Stimulated activated memory B cell treated with anti-CD40 and anti-IgM and Interleukin-4, amounts not matched to agents 10 μg/mL and 1 μg/mL and 100 μg/mL, for 72 hours (primary cell): ENCODE measurements around the gene BCAR3.
A peak's percentile ranks its signal among the peaks of the same experiment; 100 is the strongest.
"Not testable (repeated sequence)": the region's sequence is repeated elsewhere in the genome, so short reads cannot be mapped to it uniquely, and the experiment has no call there.

Experiments
- ATAC-seq: fragments of 150-1000 bp; cut with Tn5 transposase; 2 replicates; pipeline ENCODE4 v1.10.0; 2021
- H3K27ac Mint-ChIP-seq: one replicate; pipeline ENCODE4 v1.8.0; 2022; ENCODE audit warnings: mild to moderate bottlenecking, mixed read lengths
- H3K27me3 Mint-ChIP-seq: one replicate; pipeline ENCODE4 v1.8.0; 2022; ENCODE audit warnings: mixed read lengths
- H3K36me3 Mint-ChIP-seq: one replicate; pipeline ENCODE4 v1.8.0; 2022; ENCODE audit warnings: mixed read lengths
- H3K4me1 Mint-ChIP-seq: one replicate; pipeline ENCODE4 v1.8.0; 2022; ENCODE audit warnings: mixed read lengths
- H3K4me3 Mint-ChIP-seq: one replicate; pipeline ENCODE4 v1.8.0; 2022; ENCODE audit warnings: mild to moderate bottlenecking, moderate library complexity, mixed read lengths
- H3K9me3 Mint-ChIP-seq: one replicate; pipeline ENCODE4 v1.8.0; 2022; ENCODE audit warnings: mixed read lengths

BCAR3 gene

DNA sequence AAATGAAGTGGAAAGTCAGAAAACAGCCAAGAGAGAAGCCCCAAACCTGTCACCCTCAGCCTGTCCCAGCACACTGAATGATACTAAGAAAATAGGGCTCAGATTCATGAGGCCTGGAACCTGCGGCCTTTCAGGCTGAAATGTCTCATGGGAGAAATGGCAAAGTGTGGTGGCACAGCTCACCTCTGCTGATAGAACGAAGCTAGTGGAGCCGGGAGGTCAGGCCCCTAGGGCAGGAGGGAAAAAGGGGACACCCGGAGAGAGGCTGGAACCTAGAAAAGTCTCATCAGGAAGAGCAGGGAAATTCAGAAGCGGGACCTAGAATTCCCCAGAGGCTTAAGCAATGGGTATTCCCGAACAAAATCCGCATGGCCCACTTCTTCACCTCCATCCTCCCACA, 107.1 kb downstream of the BCAR3 start:
- no peaks in the 10 kb centered on the region for H3K27me3 Mint-ChIP-seq
- no peaks in the 10 kb centered on the region for H3K9me3 Mint-ChIP-seq
- H3K27ac Mint-ChIP-seq: peak overlapping the region; percentile 75
- peaks cover 73% of the 10 kb centered on the region for H3K36me3 Mint-ChIP-seq
- no peak for ATAC-seq
- no peaks in the 10 kb centered on the region for H3K4me1 Mint-ChIP-seq
- no peak overlapping the region for H3K4me3 Mint-ChIP-seq

DNA sequence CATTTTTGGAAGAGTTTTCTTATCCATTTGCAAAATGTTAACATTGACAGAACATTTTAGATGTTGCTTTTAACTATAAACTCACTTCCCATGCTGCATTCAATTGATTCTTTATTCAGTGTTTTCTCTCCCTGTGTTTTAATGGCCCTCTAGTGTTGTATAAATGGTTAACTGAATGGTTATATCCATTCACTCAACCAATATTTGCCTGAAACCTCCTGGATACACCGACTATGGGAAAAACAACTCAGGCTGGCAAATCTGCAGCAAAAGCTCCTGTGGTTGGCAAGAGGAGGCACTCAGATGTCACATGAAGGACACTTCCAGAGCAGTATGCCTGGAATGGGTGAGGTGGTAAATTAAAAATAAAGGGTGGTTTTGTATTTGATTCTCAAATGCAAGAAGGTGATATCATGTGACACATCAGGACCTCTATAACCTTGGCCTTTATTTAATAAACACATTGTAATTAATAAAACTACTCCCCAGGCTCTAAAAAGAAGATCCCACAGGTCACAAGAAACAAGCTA, 107.6 kb downstream of the BCAR3 start:
- H3K27ac Mint-ChIP-seq: peak overlapping the region; percentile 75

DNA sequence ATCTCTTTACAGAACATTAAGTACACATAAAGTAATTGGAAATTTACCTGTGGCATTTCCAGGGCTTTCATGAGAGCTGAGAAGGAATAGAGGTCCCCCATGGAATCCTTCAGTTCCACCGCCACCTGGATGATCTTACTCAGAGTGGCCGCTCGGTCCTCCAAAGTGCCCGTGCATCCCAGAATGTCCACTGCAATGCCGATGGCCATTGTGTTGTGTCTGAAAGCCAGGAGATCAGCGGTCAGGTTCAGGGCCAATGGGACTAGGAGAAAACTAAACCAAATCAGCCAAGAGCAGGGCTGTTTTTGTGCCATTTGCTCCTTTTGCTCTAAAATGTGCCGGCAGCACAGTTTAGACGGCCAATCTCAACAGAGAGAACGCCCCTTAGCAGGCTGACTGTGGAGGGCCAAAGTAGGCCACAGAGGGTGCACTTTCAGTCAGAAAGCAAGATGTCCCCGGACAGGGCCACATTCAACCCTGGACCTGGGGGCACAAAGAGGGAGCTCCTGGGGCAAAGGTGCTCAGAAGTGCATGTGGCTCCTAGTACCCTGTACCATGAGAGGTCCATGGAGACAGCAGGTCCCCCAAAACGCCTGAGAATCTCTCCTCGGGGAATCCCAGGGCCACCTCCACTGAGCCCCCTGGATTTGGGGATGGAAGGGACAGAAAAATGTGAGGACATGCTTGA, 109.9 kb downstream of the BCAR3 start:
- H3K4me1 Mint-ChIP-seq: no peaks in the 10 kb centered on the region
- H3K36me3 Mint-ChIP-seq: peaks cover 74% of the 10 kb centered on the region
- no peaks in the 10 kb centered on the region for H3K27me3 Mint-ChIP-seq
- H3K27ac Mint-ChIP-seq: no peak overlapping the region
- no peak for ATAC-seq
- H3K4me3 Mint-ChIP-seq: no peak overlapping the region
- no peaks in the 10 kb centered on the region for H3K9me3 Mint-ChIP-seq

More for the DNA sequence above, 107.6 kb downstream of the BCAR3 start:
- no peaks in the 10 kb centered on the region for H3K9me3 Mint-ChIP-seq
- peaks cover 72% of the 10 kb centered on the region for H3K36me3 Mint-ChIP-seq
- H3K27me3 Mint-ChIP-seq: no peaks in the 10 kb centered on the region
- no peaks in the 10 kb centered on the region for H3K4me1 Mint-ChIP-seq
- ATAC-seq: no peak
- H3K4me3 Mint-ChIP-seq: no peak overlapping the region

DNA sequence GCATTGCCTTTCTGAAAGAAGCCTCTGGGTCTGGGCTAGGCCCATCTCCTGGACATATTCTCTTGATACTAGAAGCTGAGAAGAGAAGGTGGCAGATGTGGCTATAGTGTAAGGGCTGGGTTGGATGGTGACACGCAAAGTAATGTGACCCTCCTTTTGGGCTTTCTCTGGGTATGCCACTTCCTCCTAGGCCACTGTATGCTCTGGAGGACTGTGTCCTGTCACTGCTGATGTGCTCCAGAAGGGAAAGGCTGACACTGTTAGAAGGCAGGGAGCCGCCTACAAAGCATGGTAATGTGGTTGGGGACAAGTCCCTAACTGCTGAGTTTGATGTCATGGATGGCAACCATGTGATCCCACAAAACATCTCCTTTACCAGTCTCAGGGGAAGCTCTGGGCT, 112.1 kb downstream of the BCAR3 start:
- no peaks in the 10 kb centered on the region for H3K27me3 Mint-ChIP-seq
- no peak overlapping the region for H3K27ac Mint-ChIP-seq
- H3K9me3 Mint-ChIP-seq: no peaks in the 10 kb centered on the region
- H3K4me3 Mint-ChIP-seq: no peak overlapping the region
- H3K36me3 Mint-ChIP-seq: peaks cover 77% of the 10 kb centered on the region
- no peaks in the 10 kb centered on the region for H3K4me1 Mint-ChIP-seq
- ATAC-seq: no peak

DNA sequence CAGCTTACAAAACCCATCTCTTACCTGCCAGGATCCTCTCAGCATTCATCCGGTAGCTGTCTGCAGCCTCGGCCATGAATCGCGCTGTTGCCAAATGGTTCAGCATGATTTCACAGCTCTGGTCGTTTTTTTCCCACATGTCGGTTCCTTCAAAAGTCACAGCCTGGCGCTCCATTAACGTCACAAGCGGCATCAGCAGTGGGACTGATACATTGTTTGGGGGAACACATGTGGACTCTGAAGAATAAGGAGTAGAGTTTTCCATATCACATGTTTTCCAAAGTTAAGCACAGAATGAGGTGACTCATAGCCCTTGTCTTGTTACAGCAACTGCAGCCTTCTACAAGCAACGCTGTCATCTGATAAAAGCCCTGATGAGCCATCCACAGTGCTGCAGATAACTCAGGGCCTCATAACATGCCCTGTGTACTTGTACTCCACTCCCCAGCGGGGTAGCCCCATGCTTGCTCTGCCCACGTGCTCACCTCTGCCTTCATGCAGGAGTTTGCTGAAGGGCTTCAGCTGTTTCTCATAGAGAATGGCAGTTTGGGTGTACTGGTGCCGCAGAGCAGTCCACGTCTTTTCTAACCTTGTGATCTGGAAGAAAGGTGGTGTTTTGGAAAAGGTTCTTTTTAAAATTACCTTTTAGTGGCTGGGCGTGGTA, 114.2 kb downstream of the BCAR3 start:
- peaks cover 65% of the 10 kb centered on the region for H3K36me3 Mint-ChIP-seq
- H3K4me1 Mint-ChIP-seq: no peaks in the 10 kb centered on the region
- no peak overlapping the region for H3K27ac Mint-ChIP-seq
- no peaks in the 10 kb centered on the region for H3K9me3 Mint-ChIP-seq
- H3K4me3 Mint-ChIP-seq: no peak overlapping the region
- no peaks in the 10 kb centered on the region for H3K27me3 Mint-ChIP-seq
- no peak for ATAC-seq

DNA sequence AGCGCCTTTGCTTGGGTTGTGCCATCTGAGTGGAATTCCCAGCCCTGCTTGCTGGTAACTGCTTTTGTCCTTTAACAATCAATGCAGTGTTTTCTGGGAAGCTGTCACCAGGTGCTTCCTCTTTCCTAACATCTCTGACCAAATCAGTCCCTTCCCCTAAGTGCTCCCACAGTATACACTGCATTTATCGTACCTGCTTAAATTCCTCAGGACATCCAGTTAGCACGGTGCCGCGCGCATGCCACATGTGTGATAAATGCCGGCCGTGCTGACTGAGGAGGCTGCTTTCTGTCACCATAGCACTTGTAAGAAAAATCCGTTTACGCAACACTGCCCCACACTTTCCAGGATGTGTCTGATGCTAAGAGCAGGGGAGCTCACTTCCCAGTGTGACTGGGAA, 115.4 kb downstream of the BCAR3 start:
- Mint-ChIP-seq H3K36me3 (peaks cover 65% of the 10 kb centered on the region), H3K27ac (no peak overlapping the region), H3K4me1 (no peaks in the 10 kb centered on the region), H3K4me3 (no peak overlapping the region), H3K9me3 (no peaks in the 10 kb centered on the region), H3K27me3 (no peaks in the 10 kb centered on the region)
- ATAC-seq: no peak

DNA sequence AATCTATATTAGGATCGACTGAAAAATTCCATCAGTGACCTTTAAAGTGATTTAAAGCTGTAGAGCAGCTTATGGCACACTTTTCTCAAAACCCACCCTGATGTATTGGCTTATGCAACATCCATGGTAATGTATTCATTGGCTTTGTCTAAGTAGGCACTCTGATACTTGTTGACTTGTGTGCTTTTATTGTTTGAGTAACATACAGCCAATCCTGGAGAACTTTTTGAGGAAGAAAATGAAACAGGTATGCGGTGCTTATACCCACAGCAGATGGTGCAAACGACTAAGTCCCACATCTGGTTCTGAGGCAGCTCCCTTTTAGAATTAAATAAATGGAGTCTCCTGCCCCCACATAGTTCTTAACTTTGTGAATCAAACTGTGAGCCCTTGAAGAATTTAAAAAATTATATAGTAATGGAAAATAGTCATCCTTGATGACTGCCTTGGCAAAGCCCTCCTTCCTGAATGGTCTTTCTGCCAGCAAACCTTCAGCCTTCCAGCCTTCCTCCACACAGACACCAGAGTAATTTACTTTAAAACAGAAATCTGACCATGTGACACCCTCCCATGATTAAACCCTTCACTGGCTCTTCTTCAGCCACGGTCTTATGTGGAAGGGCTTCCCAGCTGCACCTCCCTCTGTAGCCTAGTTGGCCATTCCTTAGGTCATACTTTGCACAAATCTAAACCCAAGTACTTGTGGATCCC, 116.0 kb downstream of the BCAR3 start:
- Mint-ChIP-seq H3K4me1 (no peaks in the 10 kb centered on the region), H3K27ac (no peak overlapping the region), H3K4me3 (no peak overlapping the region), H3K36me3 (peaks cover 68% of the 10 kb centered on the region), H3K9me3 (no peaks in the 10 kb centered on the region), H3K27me3 (no peaks in the 10 kb centered on the region)
- ATAC-seq: no peak

DNA sequence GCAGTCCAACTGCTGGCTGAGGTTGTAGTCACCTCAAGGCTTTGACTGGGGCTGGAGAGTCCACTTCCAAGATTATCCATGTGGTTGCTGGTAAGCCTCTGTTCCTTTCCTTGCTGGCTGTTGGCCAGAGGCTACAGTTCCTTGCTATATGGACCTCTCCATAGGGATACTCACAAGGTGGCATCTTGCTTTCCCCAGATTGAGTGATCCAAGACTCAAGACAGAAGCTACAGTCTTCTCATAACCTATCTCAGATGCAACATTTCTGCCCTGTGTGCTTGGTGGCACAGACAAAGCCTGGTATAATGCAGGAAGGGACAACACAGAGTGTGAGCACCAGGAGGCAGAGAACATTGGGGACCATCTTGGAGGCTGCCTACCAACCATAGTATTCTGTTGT, 121.9 kb downstream of the BCAR3 start:
- Mint-ChIP-seq H3K36me3 (peaks cover 58% of the 10 kb centered on the region), H3K27me3 (no peaks in the 10 kb centered on the region), H3K27ac (no peak overlapping the region), H3K9me3 (no peaks in the 10 kb centered on the region), H3K4me1 (peaks cover 28% of the 10 kb centered on the region), H3K4me3 (no peak overlapping the region)
- no peak for ATAC-seq

DNA sequence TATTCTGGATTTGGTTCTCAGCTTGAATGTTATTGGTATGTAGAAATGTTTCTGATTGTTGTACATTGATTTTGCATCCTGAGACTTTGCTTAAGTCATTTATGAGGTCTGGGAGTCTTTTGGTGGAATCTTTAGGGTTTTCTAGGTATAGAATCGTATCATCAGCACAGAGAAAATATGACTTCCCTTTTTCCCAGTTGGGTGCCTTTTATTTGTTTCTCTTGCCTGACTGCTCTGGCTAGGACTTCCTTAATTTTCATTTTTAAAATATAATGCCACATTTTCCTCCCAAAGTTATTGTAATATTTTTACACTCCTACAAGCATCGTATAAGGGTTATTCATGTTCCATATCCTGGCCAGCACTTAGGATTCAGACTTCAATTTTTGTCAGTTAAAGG, 122.6 kb downstream of the BCAR3 start:
- no peak overlapping the region for H3K4me3 Mint-ChIP-seq
- peaks cover 58% of the 10 kb centered on the region for H3K36me3 Mint-ChIP-seq
- H3K9me3 Mint-ChIP-seq: no peaks in the 10 kb centered on the region
- H3K4me1 Mint-ChIP-seq: peaks cover 28% of the 10 kb centered on the region
- no peak overlapping the region for H3K27ac Mint-ChIP-seq
- H3K27me3 Mint-ChIP-seq: no peaks in the 10 kb centered on the region
- no peak for ATAC-seq

DNA sequence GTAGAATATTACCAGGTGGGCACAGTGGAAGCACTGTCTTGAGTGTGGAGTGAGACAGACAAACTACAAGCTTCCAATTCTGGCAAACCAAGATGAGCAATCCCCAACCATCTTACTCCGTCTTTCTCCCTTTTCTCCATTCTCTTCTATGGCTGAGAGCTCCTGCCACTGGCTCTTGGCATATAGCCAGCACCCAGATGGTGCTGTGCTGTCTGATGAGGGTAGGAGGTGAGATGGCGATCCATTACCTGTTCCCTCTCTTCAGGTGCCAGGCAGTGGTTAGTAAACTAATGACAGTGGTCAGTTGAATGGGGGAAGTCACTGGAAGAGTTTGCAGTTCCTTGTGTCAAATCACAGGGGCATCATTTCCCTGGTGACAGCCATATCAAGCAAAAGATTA, 125.3 kb downstream of the BCAR3 start:
- H3K4me3 Mint-ChIP-seq: no peak overlapping the region
- no peaks in the 10 kb centered on the region for H3K9me3 Mint-ChIP-seq
- H3K27ac Mint-ChIP-seq: no peak overlapping the region
- peaks cover 48% of the 10 kb centered on the region for H3K36me3 Mint-ChIP-seq
- no peaks in the 10 kb centered on the region for H3K27me3 Mint-ChIP-seq
- no peak for ATAC-seq
- peaks cover 28% of the 10 kb centered on the region for H3K4me1 Mint-ChIP-seq

DNA sequence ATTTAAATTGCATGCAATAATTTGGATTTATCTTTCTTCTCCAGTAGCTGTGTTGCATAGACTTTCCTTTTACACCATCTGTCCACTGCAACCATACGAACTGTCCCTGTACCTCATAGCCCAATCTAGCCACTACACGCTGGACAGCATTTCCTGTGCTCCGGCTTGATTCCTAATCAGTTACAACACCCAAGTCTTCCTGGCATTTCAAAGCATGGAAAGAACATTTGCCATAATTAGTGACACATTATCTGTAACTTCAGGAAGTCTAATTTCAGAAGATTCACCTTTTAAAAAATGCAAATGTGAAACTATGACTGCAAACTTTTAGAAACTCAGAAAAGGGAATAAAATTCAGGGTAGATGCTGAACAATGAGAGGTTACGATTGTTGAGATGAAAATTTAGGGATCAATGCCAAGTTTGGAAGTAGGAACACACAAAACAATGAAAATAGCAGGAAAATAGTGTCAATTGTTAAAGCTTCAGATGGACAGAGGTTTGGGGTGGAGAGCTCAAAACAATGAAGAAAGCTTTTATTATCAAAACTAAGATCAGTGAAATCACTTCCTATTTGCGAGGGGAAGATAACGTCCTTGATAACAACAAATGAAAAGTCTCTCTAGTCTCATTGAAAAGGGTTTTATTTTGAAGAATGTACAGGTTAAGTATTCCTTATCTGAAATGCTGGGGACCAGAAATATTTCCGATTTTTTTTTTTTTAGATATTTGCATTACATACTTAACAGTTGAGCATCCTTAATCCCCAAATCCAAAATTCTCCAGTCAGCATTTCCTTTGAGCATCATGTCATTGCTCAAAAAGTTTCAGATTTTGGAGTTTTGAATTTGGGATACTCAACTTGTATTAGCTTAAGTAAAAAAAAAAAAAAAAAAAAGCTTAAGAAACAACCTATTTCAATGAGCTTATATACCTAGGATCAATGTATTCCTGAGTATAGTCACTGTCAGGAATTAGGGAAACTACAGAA, 126.5 kb downstream of the BCAR3 start:
- H3K4me3 Mint-ChIP-seq: no peak overlapping the region
- H3K9me3 Mint-ChIP-seq: no peaks in the 10 kb centered on the region
- H3K27me3 Mint-ChIP-seq: no peaks in the 10 kb centered on the region
- no peak overlapping the region for H3K27ac Mint-ChIP-seq
- peaks cover 28% of the 10 kb centered on the region for H3K4me1 Mint-ChIP-seq
- peaks cover 43% of the 10 kb centered on the region for H3K36me3 Mint-ChIP-seq
- no peak for ATAC-seq

DNA sequence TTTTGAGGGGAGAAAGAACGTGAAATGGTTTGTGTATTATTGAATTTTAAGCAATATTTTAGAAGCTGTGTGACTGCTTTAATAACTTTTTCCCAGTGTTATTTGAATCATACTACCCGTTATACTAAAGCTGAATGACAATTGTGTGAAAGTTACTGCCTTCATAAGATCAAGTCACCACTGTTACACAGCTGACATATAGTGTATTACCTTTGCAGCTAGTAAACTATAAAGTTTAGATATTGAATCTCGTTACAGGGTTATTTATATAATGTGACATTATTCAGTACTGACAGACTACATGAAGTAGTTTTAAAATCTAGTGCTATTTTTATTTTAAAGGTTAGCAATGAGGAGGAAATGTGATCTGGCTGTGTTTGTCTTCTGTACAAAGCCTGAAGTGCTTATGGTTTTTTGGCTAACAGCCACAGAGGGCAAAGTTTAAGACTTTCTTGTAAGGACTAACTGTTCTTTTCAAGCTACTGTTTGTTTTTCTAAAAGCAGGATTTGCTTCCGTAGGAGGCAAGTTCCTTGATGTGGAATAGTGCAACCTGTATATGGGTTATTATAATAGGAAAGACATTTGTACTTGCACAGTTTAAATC, 127.6 kb downstream of the BCAR3 start:
- not testable (repeated sequence) for H3K9me3 Mint-ChIP-seq, ATAC-seq, H3K4me3 Mint-ChIP-seq, H3K27me3 Mint-ChIP-seq, H3K27ac Mint-ChIP-seq
- peaks cover 31% of the 10 kb centered on the region for H3K36me3 Mint-ChIP-seq
- peaks cover 19% of the 10 kb centered on the region for H3K4me1 Mint-ChIP-seq

DNA sequence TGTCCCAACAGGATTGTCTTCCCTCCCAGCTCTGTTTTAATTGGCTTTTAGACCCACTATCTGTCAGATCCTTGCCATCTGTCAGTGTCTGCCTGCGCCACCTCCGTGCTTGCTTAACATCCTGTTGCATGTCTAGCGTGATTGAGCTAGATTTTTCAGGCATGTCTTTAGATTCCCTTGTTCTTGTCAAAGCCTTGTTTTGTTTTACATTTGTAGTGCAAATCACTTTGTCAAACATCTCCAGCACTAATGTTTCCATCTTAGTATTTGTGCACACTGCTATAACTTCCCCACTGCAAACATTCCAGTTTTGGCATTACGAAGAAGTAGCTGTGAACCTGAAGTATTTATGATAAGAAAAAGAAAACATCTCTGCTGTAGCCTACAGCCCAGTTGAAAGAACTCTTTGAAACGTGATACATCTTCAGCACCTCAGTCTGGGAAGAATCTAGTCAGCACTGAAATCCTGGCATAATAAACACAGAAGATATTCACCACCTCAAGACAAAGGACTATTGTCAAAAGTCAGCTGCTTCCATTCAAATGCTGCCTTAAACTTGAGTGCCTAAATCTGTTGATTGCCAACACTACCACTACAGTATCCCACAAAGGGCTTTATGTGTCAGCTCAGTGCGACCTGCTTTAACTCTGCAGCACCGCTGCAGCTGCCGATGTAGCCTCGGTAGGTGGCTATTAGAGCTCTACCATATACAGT, 128.7 kb downstream of the BCAR3 start:
- no peak overlapping the region for H3K27ac Mint-ChIP-seq
- ATAC-seq: no peak
- H3K9me3 Mint-ChIP-seq: no peaks in the 10 kb centered on the region
- H3K4me3 Mint-ChIP-seq: no peak overlapping the region
- H3K36me3 Mint-ChIP-seq: peaks cover 26% of the 10 kb centered on the region
- H3K4me1 Mint-ChIP-seq: peaks cover 8% of the 10 kb centered on the region
- H3K27me3 Mint-ChIP-seq: no peaks in the 10 kb centered on the region

DNA sequence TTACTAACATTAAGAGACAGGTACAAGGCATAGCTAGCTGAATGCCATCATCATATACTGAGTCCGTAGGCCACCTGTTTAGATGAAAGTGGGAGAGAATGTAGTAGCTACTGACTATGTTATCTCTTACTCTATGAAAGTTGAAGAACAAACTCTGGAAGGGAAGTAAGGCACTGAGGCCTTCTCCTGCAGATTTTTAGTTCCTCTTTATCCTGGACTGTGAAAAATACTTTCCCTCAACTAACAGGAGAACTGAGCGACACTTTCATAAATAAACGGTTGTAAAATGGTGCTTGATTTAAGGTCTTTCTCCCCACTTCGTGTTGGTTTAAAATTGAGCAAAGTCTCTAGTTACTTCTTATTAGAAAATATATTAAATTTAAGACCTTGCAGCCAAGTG, 131.8 kb downstream of the BCAR3 start:
- ATAC-seq: no peak
- Mint-ChIP-seq H3K4me1 (peaks cover under 1% of the 10 kb centered on the region), H3K27ac (no peak overlapping the region), H3K27me3 (no peaks in the 10 kb centered on the region), H3K36me3 (peaks cover 30% of the 10 kb centered on the region), H3K4me3 (no peak overlapping the region), H3K9me3 (no peaks in the 10 kb centered on the region)
